GM23338 (cell line): ENCODE measurements around the gene KRT79. TPM values are rescaled to one million over a fixed set of nuclear protein-coding genes. Genes with fewer than 3 reads are reported as not detected.

Source experiments
- ATAC-seq: fragments of 200-7000 bp; cut with Tn5 transposase; 3 replicates; pipeline ENCODE4 v1.9.1; 2020
- DNase-seq: peaks from one replicate; pipeline ENCODE4 v3.0.0-alpha.2; 2015; ENCODE audit warnings: low spot score
- H2AFZ ChIP-seq: fragments of 200-600 bp; sonication (generic); 2 replicates; pipeline ENCODE4 v1.8.0; 2016; ENCODE audit warnings: antibody characterized with exemption, mild to moderate bottlenecking, moderate library complexity
- H3F3A ChIP-seq: fragments of 200-600 bp; sonication (generic); replicated peaks from 2 replicates; pipeline ENCODE4 v1.8.0; 2017; ENCODE audit warnings: antibody characterized with exemption, mixed run types, low read depth
- H3K27ac ChIP-seq: fragments of 200-600 bp; sonication (generic); 2 replicates; pipeline ENCODE4 v1.6.1; 2016; ENCODE audit warnings: low read depth
- H3K27me3 ChIP-seq: fragments of 200-600 bp; sonication (generic); 2 replicates; pipeline ENCODE4 v1.8.0; 2016; ENCODE audit warnings: mild to moderate bottlenecking, mixed run types, moderate library complexity; ENCODE audit not compliant: insufficient read depth
- H3K36me3 ChIP-seq: fragments of 200-600 bp; sonication (generic); 2 replicates; pipeline ENCODE4 v1.8.0; 2016; ENCODE audit warnings: mild to moderate bottlenecking; ENCODE audit not compliant: insufficient read depth
- H3K4me1 ChIP-seq: fragments of 200-600 bp; sonication (generic); 2 replicates; pipeline ENCODE4 v1.8.0; 2016; ENCODE audit warnings: mild to moderate bottlenecking, moderate library complexity; ENCODE audit not compliant: insufficient read depth
- H3K4me2 ChIP-seq: fragments of 200-600 bp; sonication (generic); 2 replicates; pipeline ENCODE4 v1.7.1; 2017; ENCODE audit warnings: mixed run types
- H3K4me3 ChIP-seq: fragments of 200-600 bp; sonication (generic); 2 replicates; pipeline ENCODE4 v1.6.1; 2016; ENCODE audit warnings: mixed run types
- H3K79me2 ChIP-seq: fragments of 200-600 bp; sonication (generic); replicated peaks from 2 replicates; pipeline ENCODE4 v1.8.0; 2017; ENCODE audit warnings: mild to moderate bottlenecking; ENCODE audit not compliant: insufficient read depth
- H3K9me2 ChIP-seq: fragments of 200-600 bp; sonication (generic); 2 replicates; pipeline ENCODE4 v1.8.0; 2017; ENCODE audit not compliant: insufficient read depth
- H4K20me1 ChIP-seq: fragments of 200-600 bp; sonication (generic); replicated peaks from 2 replicates; pipeline ENCODE4 v1.8.0; 2017; ENCODE audit warnings: mild to moderate bottlenecking; ENCODE audit not compliant: insufficient read depth
- H3K27ac Mint-ChIP-seq: 2 replicates; pipeline ENCODE4 v1.8.0; 2020; ENCODE audit warnings: inconsistent platforms, mild to moderate bottlenecking, moderate library complexity, mixed read lengths
- H3K27me3 Mint-ChIP-seq: 3 replicates; pipeline ENCODE4 v1.8.0; 2022; ENCODE audit warnings: low read depth, mild to moderate bottlenecking, moderate library complexity, mixed read lengths, inconsistent platforms; ENCODE audit not compliant: insufficient read depth, poor library complexity
- H3K36me3 Mint-ChIP-seq: 3 replicates; pipeline ENCODE4 v1.8.0; 2021; ENCODE audit warnings: low read depth, mild to moderate bottlenecking, inconsistent platforms, moderate library complexity, mixed read lengths
- H3K4me1 Mint-ChIP-seq: 3 replicates; pipeline ENCODE4 v1.8.0; 2020; ENCODE audit warnings: mild to moderate bottlenecking, inconsistent platforms, mixed read lengths
- H3K4me3 Mint-ChIP-seq: 3 replicates; pipeline ENCODE4 v1.8.0; 2021; ENCODE audit warnings: moderate library complexity, mild to moderate bottlenecking, inconsistent platforms, mixed read lengths
- H3K9me3 Mint-ChIP-seq: 3 replicates; pipeline ENCODE4 v1.8.0; 2020; ENCODE audit warnings: moderate library complexity, mild to moderate bottlenecking, inconsistent platforms, mixed read lengths
- CREB1 ChIP-seq: fragments of 250-450 bp; sonication (Bioruptor Pico); IDR thresholded peaks from 2 replicates; pipeline ENCODE4 v1.5.0; 2020; ENCODE audit warnings: low read depth, mild to moderate bottlenecking, moderate library complexity
- CTCF ChIP-seq, 2 experiments: fragments of 200-600 bp in 1 of 2; sonication (generic) in 1 of 2; conservative IDR thresholded peaks; 2 replicates each; pipeline versions ENCODE4 v1.5.1 to v1.6.1; 2016 to 2017; ENCODE audit warnings: antibody characterized with exemption in 2 of 2, low read depth in 2 of 2, mild to moderate bottlenecking in 2 of 2, moderate library complexity in 1 of 2
- ETS1 ChIP-seq: IDR thresholded peaks from 2 replicates; pipeline ENCODE4 v1.6.1; 2016; ENCODE audit warnings: antibody characterized with exemption
- EZH2 ChIP-seq: fragments of 200-600 bp; sonication (generic); IDR thresholded peaks from one replicate; pipeline ENCODE4 v1.8.0; 2017; ENCODE audit warnings: antibody characterized with exemption, mild to moderate bottlenecking, low read depth; ENCODE audit not compliant: unreplicated experiment
- EZH2phosphoT487 ChIP-seq: fragments of 200-600 bp; sonication (generic); IDR thresholded peaks from one replicate; pipeline ENCODE4 v1.8.1; 2018; ENCODE audit warnings: antibody characterized with exemption; ENCODE audit not compliant: unreplicated experiment
- JUNB ChIP-seq: IDR thresholded peaks from one replicate; pipeline ENCODE4 v1.6.1; 2016; ENCODE audit warnings: antibody characterized with exemption; ENCODE audit not compliant: unreplicated experiment
- NANOG ChIP-seq: IDR thresholded peaks from 2 replicates; pipeline ENCODE4 v1.6.1; 2016; ENCODE audit warnings: antibody characterized with exemption, borderline replicate concordance
- POLR2AphosphoS5 ChIP-seq: IDR thresholded peaks from 2 replicates; pipeline ENCODE4 v1.6.1; 2016; ENCODE audit warnings: antibody characterized with exemption, low read depth
- STAT1 ChIP-seq: IDR thresholded peaks from one replicate; pipeline ENCODE4 v1.6.1; 2016; ENCODE audit warnings: antibody characterized with exemption; ENCODE audit not compliant: unreplicated experiment
- ZNF114 ChIP-seq: fragments of 250-450 bp; sonication (Bioruptor Pico); IDR thresholded peaks from 2 replicates; pipeline ENCODE4 v1.5.0; 2020; ENCODE audit warnings: mild to moderate bottlenecking, moderate library complexity
- ZNF462 ChIP-seq: fragments of 250-450 bp; sonication (Bioruptor Pico); IDR thresholded peaks from 2 replicates; pipeline ENCODE4 v1.5.0; 2020; ENCODE audit warnings: mild to moderate bottlenecking, moderate library complexity
- polyA plus RNA-seq: library from polyadenylated mRNA; unstranded; fragments of >200 nt; fragmentation: Nextera tagmentation; extraction: Ambion mirVana; gene quantifications from 2 replicates; pipeline ENCODE4 v1.2.1, GENCODE V29; 2016
- total RNA-seq: library from RNA; depleted of rRNA; stranded (reverse); fragments of >200 nt; shearing (Covaris generic); gene quantifications from 2 replicates; pipeline ENCODE4 v1.2.3, GENCODE V29; 2014
- TF ChIP-seq, protein P1 (sequence below): IDR thresholded peaks from one replicate; pipeline ENCODE4 v1.6.1; 2018; ENCODE audit warnings: antibody characterized with exemption; ENCODE audit not compliant: unreplicated experiment

The KRT79 gene
- total and polyA plus RNA-seq, 2 experiments from 2014 or later: 0.21 TPM; not detected in 1

GRCh38 chr12:52825961-52826360, 8.2 kb downstream of the KRT79 start:
- H3K9me2 ChIP-seq: peaks cover 13% of the 10 kb centered on the region; the same call in 1 of the 2 replicates
- no peak overlapping the region for H3K4me3 ChIP-seq
- DNase-seq: no peak
- H3K4me1 ChIP-seq: no peaks in the 10 kb centered on the region
- no peaks in the 10 kb centered on the region for H4K20me1 ChIP-seq
- H3K36me3 ChIP-seq: no peaks in the 10 kb centered on the region
- no peak overlapping the region for H3K4me2 ChIP-seq
- H3K27me3 ChIP-seq: no peaks in the 10 kb centered on the region
- no peak overlapping the region for H3K4me3 Mint-ChIP-seq
- H3K27ac ChIP-seq: no peak overlapping the region
- no peaks in the 10 kb centered on the region; the same call in 1 of the 3 replicates for H3K4me1 Mint-ChIP-seq
- no peak overlapping the region for H3K27ac Mint-ChIP-seq
- no peak overlapping the region for H2AFZ ChIP-seq
- ATAC-seq: no peak
- H3K36me3 Mint-ChIP-seq: no peaks in the 10 kb centered on the region
- H3F3A ChIP-seq: no peaks in the 10 kb centered on the region
- H3K27me3 Mint-ChIP-seq: no peaks in the 10 kb centered on the region
- TF ChIP-seq STAT1 (no peak), NANOG (no peak), EZH2phosphoT487 (no peak), CTCF (conservative IDR thresholded peaks at IDR 0.05; ENCODE audit: low read depth in 2 of 2) (no peak), ZNF462 (CRISPR knock-in tag) (no peak), EZH2 (no peak), POLR2AphosphoS5 (no peak), ETS1 (no peak), CREB1 (CRISPR knock-in tag) (no peak), ZNF114 (CRISPR knock-in tag) (no peak), JUNB (no peak)
- TF ChIP-seq, protein P1, sequence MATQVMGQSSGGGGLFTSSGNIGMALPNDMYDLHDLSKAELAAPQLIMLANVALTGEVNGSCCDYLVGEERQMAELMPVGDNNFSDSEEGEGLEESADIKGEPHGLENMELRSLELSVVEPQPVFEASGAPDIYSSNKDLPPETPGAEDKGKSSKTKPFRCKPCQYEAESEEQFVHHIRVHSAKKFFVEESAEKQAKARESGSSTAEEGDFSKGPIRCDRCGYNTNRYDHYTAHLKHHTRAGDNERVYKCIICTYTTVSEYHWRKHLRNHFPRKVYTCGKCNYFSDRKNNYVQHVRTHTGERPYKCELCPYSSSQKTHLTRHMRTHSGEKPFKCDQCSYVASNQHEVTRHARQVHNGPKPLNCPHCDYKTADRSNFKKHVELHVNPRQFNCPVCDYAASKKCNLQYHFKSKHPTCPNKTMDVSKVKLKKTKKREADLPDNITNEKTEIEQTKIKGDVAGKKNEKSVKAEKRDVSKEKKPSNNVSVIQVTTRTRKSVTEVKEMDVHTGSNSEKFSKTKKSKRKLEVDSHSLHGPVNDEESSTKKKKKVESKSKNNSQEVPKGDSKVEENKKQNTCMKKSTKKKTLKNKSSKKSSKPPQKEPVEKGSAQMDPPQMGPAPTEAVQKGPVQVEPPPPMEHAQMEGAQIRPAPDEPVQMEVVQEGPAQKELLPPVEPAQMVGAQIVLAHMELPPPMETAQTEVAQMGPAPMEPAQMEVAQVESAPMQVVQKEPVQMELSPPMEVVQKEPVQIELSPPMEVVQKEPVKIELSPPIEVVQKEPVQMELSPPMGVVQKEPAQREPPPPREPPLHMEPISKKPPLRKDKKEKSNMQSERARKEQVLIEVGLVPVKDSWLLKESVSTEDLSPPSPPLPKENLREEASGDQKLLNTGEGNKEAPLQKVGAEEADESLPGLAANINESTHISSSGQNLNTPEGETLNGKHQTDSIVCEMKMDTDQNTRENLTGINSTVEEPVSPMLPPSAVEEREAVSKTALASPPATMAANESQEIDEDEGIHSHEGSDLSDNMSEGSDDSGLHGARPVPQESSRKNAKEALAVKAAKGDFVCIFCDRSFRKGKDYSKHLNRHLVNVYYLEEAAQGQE: no peak
- no peaks in the 10 kb centered on the region; the same call in 1 of the 3 replicates for H3K9me3 Mint-ChIP-seq
- no peaks in the 10 kb centered on the region for H3K79me2 ChIP-seq
